Astrocyte of the cerebellum (primary cell): ENCODE data around the gene ECT2.

Experiments
- DNase-seq: peaks from one replicate; pipeline ENCODE4 v3.0.0-alpha.2; 2011; ENCODE audit warnings: low read depth
- H3K4me3 ChIP-seq: 2 replicates; pipeline ENCODE4 v1.5.1; 2011; ENCODE audit warnings: mild to moderate bottlenecking, low read depth, low read length, moderate library complexity
- in situ Hi-C: cut with HindIII; loops from 2 replicates; pipeline ENCODE4 v1.10.0; 2017; ENCODE audit warnings: low sequenced_read_pairs
- TF ChIP-seq, protein P1 (sequence below): IDR thresholded peaks from 2 replicates; pipeline ENCODE4 v1.5.1; 2012; ENCODE audit warnings: low read length, low read depth, moderate library complexity, mild to moderate bottlenecking; ENCODE audit errors: missing control alignments

ECT2 gene

DNA sequence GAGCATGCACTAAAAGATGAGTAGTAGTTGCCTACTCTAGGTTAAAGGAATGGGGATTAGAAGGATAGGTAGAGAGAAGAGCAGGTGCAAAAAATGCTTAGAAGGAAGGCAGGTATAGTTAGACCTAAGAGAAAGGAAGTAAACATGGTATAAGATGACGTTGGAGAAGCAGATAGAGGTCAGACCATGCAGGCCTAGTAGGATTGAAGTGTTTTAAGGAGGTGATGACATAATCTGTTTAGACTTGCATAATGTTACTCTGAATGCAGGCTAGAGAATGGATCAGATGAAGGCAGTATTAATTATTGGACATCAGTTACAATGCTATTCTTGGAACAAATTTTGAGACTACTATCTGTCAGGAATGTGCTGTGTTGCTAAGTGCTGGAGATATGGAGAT is 11.1 kb upstream of the ECT2 start:
- no peak for DNase-seq
- in situ Hi-C loops = no loop called here
- no peak overlapping the region for H3K4me3 ChIP-seq
- TF ChIP-seq, protein P1, sequence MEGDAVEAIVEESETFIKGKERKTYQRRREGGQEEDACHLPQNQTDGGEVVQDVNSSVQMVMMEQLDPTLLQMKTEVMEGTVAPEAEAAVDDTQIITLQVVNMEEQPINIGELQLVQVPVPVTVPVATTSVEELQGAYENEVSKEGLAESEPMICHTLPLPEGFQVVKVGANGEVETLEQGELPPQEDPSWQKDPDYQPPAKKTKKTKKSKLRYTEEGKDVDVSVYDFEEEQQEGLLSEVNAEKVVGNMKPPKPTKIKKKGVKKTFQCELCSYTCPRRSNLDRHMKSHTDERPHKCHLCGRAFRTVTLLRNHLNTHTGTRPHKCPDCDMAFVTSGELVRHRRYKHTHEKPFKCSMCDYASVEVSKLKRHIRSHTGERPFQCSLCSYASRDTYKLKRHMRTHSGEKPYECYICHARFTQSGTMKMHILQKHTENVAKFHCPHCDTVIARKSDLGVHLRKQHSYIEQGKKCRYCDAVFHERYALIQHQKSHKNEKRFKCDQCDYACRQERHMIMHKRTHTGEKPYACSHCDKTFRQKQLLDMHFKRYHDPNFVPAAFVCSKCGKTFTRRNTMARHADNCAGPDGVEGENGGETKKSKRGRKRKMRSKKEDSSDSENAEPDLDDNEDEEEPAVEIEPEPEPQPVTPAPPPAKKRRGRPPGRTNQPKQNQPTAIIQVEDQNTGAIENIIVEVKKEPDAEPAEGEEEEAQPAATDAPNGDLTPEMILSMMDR = no peak

DNA sequence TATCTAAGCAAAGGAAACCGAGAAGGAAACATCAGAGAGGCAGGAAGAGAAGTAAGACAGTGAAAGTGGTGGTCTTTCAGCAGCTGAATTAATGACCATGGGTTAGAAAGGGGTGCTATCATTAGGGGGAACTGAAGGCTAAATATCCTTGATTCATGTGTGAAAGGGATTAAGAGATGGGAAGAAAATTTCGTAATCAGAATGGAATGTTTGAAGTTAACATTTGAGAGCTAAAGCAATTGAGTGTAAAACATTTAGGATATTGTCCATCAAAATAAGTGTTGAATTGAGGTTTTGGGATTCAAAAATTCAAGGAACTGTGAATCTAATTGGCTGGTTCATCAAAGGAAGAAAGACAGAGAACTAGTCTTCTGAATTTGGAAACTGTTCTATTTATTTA is 4.1 kb upstream of the ECT2 start:
- in situ Hi-C loops = no loop called here
- TF ChIP-seq, protein P1 = no peak
- DNase-seq = no peak
- H3K4me3 ChIP-seq = no peak overlapping the region

DNA sequence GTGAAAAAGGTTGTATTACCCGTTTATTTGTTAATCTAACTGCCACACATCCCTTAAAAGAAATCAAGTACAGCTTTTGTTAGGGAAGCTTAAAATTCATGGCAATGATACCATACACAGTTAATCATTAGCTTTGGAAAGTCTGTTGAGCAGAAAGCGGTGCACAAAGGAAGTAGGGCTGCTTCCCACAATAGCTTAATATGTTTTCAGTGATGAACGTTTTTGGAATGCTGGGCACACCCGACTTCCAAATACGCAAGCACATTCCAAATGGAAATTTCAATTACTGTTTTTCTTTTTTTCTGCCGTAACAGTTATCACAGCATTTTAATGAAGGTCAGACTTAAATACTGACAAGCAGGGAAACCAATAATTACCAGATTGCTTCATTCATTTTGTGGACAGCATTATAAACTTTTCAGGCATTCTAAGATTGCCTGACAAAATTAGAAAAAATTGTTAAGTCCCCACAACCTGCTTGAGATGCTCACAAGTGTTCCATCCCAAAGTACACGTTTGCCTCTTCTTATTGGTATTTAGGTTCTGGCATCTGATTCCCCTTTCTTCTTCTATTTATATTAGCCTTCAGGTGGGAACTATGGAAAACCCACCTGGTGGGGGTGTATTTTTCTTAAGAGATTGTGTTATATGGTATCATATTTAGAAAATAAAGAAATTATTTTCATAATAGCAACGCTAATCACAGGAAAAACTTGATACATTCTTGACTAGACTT is 1.1 kb upstream of the ECT2 start:
- in situ Hi-C loops = no loop called here
- peak overlapping the region; percentile 94 for H3K4me3 ChIP-seq
- peak; percentile 95 for DNase-seq
- TF ChIP-seq, protein P1 = no peak

DNA sequence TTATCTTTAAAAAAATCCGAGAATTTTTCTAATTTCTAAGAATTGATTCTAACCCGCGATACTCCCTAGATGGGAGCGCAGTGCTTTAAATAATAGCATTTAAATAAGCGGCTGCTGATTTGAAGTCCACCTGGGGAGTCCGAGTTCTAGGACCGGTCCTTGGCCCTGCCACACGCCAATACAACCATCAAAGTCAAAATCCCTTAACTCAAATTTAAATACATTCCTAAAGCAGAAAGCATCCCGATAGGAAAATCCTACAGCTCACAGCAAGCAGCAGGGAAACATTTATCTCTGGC is 508 bp upstream of the ECT2 start:
- peak overlapping the region; percentile 94 for H3K4me3 ChIP-seq
- TF ChIP-seq, protein P1 = no peak
- DNase-seq = no peak
- in situ Hi-C loops = no loop called here

DNA sequence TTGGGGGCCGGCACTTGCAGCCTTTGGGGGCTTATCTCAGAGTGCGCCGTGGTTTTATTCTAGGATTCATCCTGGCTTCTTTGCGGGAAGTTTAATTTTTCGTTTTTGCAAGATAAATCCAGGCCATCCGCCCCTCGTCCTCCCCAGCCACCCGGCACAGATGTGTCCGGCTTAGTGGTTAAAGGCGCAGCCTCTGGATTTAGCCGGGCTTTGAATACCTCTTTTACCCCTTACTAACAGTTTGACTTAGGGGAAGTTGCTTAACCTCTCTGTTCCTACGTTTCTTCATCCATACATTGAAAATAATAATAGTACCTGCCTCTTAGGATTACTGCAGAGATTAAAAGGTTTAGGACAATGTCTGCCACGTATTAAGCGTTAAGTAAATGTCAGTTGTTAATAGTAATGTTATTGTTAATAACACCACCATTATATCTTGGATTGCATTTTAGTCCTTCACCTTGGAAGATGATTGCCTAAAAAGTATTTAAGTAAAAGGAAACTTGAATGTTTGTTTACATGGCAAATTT is 714 bp downstream of the ECT2 start:
- peak overlapping the region; percentile 94 for H3K4me3 ChIP-seq
- in situ Hi-C loops = no loop called here
- no peak for DNase-seq
- TF ChIP-seq, protein P1 = no peak

DNA sequence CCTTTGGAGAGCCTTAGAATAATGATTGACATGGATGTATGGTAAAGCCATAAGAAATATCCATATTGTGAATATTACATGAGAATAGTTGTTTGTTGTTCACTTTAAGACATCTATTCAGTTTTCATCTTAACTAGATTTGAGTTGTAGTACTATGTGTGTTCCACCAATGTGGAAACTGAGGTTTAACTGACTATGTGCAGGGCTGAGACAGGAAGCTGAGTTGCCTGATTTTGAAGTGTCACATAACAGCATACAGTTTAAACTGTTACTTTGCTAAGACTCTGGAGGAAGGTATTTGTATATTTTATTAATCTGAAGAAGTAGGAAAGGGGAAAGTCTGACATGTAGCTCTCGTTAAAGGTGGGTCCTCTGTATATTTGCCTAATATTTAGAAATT is 2.1 kb downstream of the ECT2 start:
- in situ Hi-C loops = no loop called here
- no peak overlapping the region for H3K4me3 ChIP-seq
- TF ChIP-seq, protein P1 = no peak
- no peak for DNase-seq
